Measurements from ENCODE around the gene BEND3.
A peak's percentile ranks its signal among the peaks of the same experiment; 100 is the strongest.
"Not testable (repeated sequence)": the region's sequence is repeated elsewhere in the genome, so short reads cannot be mapped to it uniquely, and the experiment has no call there.

Gene BEND3

GRCh38 chr6:107152638-107153430 lies 37.5 kb upstream of the BEND3 start:
- CTCF ChIA-PET = no interaction called here
- POLR2A ChIA-PET (ENCODE audit: low non-redundant PET) = no interaction called here
- no peak for DNase-seq (ENCODE audit: low spot score)
- TF ChIP-seq CTCF (conservative IDR thresholded peaks at IDR 0.05; ENCODE audit: low read depth) = no peak
- H3K27ac ChIP-seq = no peak overlapping the region

GRCh38 chr6:107144666-107145065 lies 29.4 kb upstream of the BEND3 start:
- H3K27ac ChIP-seq = no peak overlapping the region
- ChIA-PET POLR2A (ENCODE audit: low non-redundant PET) (no interaction called here), CTCF (no interaction called here)
- DNase-seq (ENCODE audit: low spot score) = no peak
- TF ChIP-seq CTCF (conservative IDR thresholded peaks at IDR 0.05; ENCODE audit: low read depth) = no peak

- H3K27ac ChIP-seq = no peak overlapping the region
- POLR2A ChIA-PET (ENCODE audit: low non-redundant PET) = no interaction called here
- CTCF ChIA-PET = no interaction called here
- TF ChIP-seq CTCF (conservative IDR thresholded peaks at IDR 0.05; ENCODE audit: low read depth) = no peak
- DNase-seq (ENCODE audit: low spot score) = no peak
These were observed 28.7 kb upstream of the BEND3 start for GRCh38 chr6:107144014-107144413.

GRCh38 chr6:107140581-107140980 lies 25.3 kb upstream of the BEND3 start:
- ChIA-PET CTCF (interaction anchor here (0.6 to 1.1 kb wide), 2 partner anchors 27 to 492 kb away, joined by 3 to 4 read pairs; no protein-coding TSS in a partner anchor), POLR2A (ENCODE audit: low non-redundant PET) (no interaction called here)
- no peak overlapping the region for H3K27ac ChIP-seq
- no peak for TF ChIP-seq CTCF (conservative IDR thresholded peaks at IDR 0.05; ENCODE audit: low read depth)
- DNase-seq (ENCODE audit: low spot score) = no peak

- not testable (repeated sequence) for H3K27ac ChIP-seq; DNase-seq (ENCODE audit: low spot score)
- ChIA-PET CTCF (interaction anchor here (0.6 kb wide), 1 partner anchor 695 kb away, joined by 4 read pairs; no protein-coding TSS in a partner anchor), POLR2A (ENCODE audit: low non-redundant PET) (interaction anchor here (1.1 kb wide), 1 partner anchor 323 kb away, joined by 3 read pairs; the partner anchor contains the start of gene PDSS2)
These were observed 21.0 kb upstream of the BEND3 start for GRCh38 chr6:107136324-107136723.

GRCh38 chr6:107135048-107135680 lies 19.8 kb upstream of the BEND3 start:
- POLR2A ChIA-PET (ENCODE audit: low non-redundant PET); DNase-seq (ENCODE audit: low spot score); CTCF ChIA-PET; H3K27ac ChIP-seq: not testable (repeated sequence)

GRCh38 chr6:107132330-107132954 lies 17.1 kb upstream of the BEND3 start:
- ChIA-PET POLR2A (ENCODE audit: low non-redundant PET) (no interaction called here), CTCF (interaction anchor here (0.6 to 0.7 kb wide), 5 partner anchors 327 to 655 kb away, joined by 3 read pairs; partner anchors contain the start of gene PDSS2)
- peak; percentile 56; the same call in 1 of the 2 replicates for TF ChIP-seq CTCF (conservative IDR thresholded peaks at IDR 0.05; ENCODE audit: low read depth)
- DNase-seq (ENCODE audit: low spot score) = peak; percentile 12
- no peak overlapping the region for H3K27ac ChIP-seq

All from RWPE1 (cell line).